ENCODE results near the gene BMPR1B.

- no peak for TF ChIP-seq TAF1 (IDR thresholded peaks at IDR 0.05; ENCODE audit: low read depth, low read length)
- TF ChIP-seq POLR2A (IDR thresholded peaks at IDR 0.05; ENCODE audit: low read depth, low read length): no peak
- no peak for TF ChIP-seq POLR2AphosphoS5 (IDR thresholded peaks at IDR 0.05; ENCODE audit: low read depth, low read length)
- TF ChIP-seq POU2F2 (IDR thresholded peaks at IDR 0.05; ENCODE audit: low read depth, low read length): no peak
- TF ChIP-seq SPI1 (IDR thresholded peaks at IDR 0.05; ENCODE audit: low read depth, low read length): no peak
Measured at GRCh38 chr4:95095348-95095974, 337.7 kb downstream of the BMPR1B start.

Measured in GM12891 (cell line).